Stomach (tissue), 4 donors: ENCODE results near the gene MFSD6L.

Source experiments
- POLR2A ChIP-seq, 4 donors: fragments of 450-650 bp; IDR thresholded peaks; one replicate each; pipeline ENCODE4 v1.6.1; 2016; ENCODE audit warnings: antibody characterized with exemption in 4 of 4, control low read depth in 2 of 4, mild to moderate bottlenecking in 1 of 4, moderate library complexity in 1 of 4
- TF ChIP-seq, protein P1 (sequence below), 7 experiments: fragments of 450-650 bp in 4 of 7; fragments of 200-600 bp in 3 of 7; sonication (generic) in 3 of 7; IDR thresholded peaks; one replicate each; pipeline ENCODE4 v1.5.1; 2016 to 2019; ENCODE audit warnings: antibody characterized with exemption in 7 of 7, control low read depth in 2 of 7, mild to moderate bottlenecking in 1 of 7

DNA sequence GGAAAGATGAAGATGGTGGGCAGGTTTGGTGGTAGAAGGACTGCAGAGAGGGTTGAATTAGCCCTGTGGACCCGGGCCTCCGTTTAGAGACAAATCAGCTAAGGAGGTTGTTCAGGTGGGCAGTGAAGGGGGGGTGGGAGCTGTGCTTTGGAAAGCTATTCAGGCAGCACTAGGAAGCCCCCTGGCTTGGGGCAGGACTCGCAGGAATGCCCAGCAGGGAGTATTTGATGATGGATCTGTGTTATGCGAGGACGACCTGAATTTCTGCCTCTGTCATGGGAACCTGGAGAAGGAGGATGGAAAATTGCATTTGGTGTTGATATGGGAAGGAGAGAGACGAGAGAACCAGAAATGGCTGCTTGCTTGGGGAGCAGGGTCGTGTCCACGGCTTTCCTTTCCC lies 44.3 kb downstream of the MFSD6L start:
- no peak for TF ChIP-seq POLR2A (IDR thresholded peaks at IDR 0.05)
- TF ChIP-seq, protein P1, sequence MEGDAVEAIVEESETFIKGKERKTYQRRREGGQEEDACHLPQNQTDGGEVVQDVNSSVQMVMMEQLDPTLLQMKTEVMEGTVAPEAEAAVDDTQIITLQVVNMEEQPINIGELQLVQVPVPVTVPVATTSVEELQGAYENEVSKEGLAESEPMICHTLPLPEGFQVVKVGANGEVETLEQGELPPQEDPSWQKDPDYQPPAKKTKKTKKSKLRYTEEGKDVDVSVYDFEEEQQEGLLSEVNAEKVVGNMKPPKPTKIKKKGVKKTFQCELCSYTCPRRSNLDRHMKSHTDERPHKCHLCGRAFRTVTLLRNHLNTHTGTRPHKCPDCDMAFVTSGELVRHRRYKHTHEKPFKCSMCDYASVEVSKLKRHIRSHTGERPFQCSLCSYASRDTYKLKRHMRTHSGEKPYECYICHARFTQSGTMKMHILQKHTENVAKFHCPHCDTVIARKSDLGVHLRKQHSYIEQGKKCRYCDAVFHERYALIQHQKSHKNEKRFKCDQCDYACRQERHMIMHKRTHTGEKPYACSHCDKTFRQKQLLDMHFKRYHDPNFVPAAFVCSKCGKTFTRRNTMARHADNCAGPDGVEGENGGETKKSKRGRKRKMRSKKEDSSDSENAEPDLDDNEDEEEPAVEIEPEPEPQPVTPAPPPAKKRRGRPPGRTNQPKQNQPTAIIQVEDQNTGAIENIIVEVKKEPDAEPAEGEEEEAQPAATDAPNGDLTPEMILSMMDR (IDR thresholded peaks at IDR 0.05), result no peak
